PFSK-1 (cell line): ENCODE data around the gene PRCD.

Source experiments
- FOXP2 ChIP-seq: optimal IDR thresholded peaks from 2 replicates; pipeline ENCODE3; 2011; ENCODE audit warnings: borderline replicate concordance, control low read depth, inconsistent platforms; ENCODE audit not compliant: insufficient read depth; ENCODE audit errors: extremely low read length, extremely low read depth
- POLR2AphosphoS5 ChIP-seq: IDR thresholded peaks from 2 replicates; pipeline ENCODE4 v1.6.1; 2012; ENCODE audit warnings: low read depth, mild to moderate bottlenecking, control low read depth, low read length, moderate library complexity
- SIN3A ChIP-seq: IDR thresholded peaks from 2 replicates; pipeline ENCODE4 v1.6.1; 2012; ENCODE audit warnings: mild to moderate bottlenecking, low read length, moderate library complexity, borderline replicate concordance; ENCODE audit not compliant: insufficient read depth
- TAF1 ChIP-seq: IDR thresholded peaks from 2 replicates; pipeline ENCODE4 v1.6.1; 2012; ENCODE audit warnings: low read length, control low read depth, borderline replicate concordance; ENCODE audit not compliant: insufficient read depth
- TF ChIP-seq, protein P1 (sequence below), 2 experiments: IDR thresholded peaks; 2 replicates each; pipeline versions ENCODE4 v1.6.1 to v1.8.0; 2011 to 2012; ENCODE audit warnings: low read depth in 2 of 2, low read length in 2 of 2, control low read depth in 1 of 2, inconsistent platforms in 1 of 2, mild to moderate bottlenecking in 1 of 2, moderate library complexity in 1 of 2; ENCODE audit not compliant: insufficient read depth in 1 of 2

The PRCD gene

DNA sequence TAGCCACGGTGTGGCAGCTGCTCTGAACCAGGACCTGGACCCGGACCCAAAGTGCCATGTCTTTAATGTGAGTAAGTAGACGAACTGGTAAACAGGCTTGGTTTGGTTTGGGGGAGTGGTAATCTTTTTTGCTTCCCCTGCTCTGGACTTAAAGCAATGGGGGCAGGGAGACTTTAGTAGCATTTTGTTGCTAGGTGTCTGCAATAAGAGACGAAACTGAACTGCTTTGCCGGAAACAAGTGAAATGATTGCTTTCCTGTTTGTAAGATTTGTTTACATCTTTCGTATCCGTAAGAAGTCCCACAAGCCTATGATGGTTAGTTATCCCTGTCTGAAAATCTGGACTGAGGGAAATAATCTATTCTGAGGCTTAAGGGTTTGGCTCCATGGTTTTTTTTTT, 21.5 kb downstream of the PRCD start:
- TF ChIP-seq POLR2AphosphoS5 (no peak), FOXP2 (no peak), TAF1 (no peak), SIN3A (no peak)
- TF ChIP-seq, protein P1, sequence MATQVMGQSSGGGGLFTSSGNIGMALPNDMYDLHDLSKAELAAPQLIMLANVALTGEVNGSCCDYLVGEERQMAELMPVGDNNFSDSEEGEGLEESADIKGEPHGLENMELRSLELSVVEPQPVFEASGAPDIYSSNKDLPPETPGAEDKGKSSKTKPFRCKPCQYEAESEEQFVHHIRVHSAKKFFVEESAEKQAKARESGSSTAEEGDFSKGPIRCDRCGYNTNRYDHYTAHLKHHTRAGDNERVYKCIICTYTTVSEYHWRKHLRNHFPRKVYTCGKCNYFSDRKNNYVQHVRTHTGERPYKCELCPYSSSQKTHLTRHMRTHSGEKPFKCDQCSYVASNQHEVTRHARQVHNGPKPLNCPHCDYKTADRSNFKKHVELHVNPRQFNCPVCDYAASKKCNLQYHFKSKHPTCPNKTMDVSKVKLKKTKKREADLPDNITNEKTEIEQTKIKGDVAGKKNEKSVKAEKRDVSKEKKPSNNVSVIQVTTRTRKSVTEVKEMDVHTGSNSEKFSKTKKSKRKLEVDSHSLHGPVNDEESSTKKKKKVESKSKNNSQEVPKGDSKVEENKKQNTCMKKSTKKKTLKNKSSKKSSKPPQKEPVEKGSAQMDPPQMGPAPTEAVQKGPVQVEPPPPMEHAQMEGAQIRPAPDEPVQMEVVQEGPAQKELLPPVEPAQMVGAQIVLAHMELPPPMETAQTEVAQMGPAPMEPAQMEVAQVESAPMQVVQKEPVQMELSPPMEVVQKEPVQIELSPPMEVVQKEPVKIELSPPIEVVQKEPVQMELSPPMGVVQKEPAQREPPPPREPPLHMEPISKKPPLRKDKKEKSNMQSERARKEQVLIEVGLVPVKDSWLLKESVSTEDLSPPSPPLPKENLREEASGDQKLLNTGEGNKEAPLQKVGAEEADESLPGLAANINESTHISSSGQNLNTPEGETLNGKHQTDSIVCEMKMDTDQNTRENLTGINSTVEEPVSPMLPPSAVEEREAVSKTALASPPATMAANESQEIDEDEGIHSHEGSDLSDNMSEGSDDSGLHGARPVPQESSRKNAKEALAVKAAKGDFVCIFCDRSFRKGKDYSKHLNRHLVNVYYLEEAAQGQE (IDR thresholded peaks at IDR 0.05; ENCODE audit: insufficient read depth in 1 of 2, low read depth in 2 of 2, low read length in 2 of 2) = no peak

DNA sequence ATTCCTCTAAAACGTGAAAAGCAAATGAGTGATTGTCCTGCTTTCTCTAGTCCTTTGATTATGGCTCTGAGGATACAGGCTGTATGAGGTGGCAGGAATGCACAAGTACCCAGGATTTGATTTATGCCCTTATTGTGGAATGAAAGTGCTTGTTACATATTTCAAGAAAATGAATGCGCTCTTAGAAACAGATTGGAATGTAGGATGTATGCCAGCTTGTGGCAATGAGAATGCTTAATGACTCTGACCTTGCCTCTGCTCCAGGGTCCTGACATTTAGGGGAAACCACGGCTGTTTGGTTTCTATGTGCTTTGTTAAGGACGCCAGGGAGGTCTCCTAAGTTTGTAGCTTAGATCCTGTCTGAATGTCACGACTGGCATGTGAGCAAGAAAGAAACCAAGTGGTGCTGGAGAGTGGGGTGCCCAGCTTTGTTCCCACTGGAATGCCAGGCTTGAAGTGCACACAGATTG, 22.0 kb downstream of the PRCD start:
- TF ChIP-seq, protein P1 (IDR thresholded peaks at IDR 0.05; ENCODE audit: insufficient read depth in 1 of 2, low read depth in 2 of 2, low read length in 2 of 2) = no peak
- TF ChIP-seq TAF1 (no peak), SIN3A (no peak), POLR2AphosphoS5 (no peak), FOXP2 (no peak)

DNA sequence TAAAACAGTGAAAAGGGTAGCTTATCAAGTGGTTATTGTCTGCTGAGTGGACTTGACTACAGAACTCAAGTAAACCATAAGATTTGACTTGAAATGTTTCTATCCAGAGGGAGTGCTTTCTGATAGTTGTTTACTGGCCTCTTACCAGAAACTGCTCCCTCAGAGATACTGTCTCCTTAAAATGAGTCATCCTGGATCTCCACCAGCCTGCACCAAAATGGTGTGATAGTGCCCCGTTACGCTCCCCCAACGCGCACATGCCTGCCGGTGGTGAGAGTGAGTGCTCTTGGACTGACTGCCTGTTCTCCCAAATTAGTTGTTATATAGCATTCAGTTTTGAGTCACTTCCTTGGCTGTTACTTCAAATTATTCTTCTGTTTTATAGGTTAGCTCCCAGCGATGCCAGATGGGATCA, 22.9 kb downstream of the PRCD start:
- TF ChIP-seq TAF1 (no peak), POLR2AphosphoS5 (no peak; the same call in 1 of the 2 replicates), SIN3A (no peak), FOXP2 (no peak)
- TF ChIP-seq, protein P1 (IDR thresholded peaks at IDR 0.05; ENCODE audit: insufficient read depth in 1 of 2, low read depth in 2 of 2, low read length in 2 of 2) = no peak

DNA sequence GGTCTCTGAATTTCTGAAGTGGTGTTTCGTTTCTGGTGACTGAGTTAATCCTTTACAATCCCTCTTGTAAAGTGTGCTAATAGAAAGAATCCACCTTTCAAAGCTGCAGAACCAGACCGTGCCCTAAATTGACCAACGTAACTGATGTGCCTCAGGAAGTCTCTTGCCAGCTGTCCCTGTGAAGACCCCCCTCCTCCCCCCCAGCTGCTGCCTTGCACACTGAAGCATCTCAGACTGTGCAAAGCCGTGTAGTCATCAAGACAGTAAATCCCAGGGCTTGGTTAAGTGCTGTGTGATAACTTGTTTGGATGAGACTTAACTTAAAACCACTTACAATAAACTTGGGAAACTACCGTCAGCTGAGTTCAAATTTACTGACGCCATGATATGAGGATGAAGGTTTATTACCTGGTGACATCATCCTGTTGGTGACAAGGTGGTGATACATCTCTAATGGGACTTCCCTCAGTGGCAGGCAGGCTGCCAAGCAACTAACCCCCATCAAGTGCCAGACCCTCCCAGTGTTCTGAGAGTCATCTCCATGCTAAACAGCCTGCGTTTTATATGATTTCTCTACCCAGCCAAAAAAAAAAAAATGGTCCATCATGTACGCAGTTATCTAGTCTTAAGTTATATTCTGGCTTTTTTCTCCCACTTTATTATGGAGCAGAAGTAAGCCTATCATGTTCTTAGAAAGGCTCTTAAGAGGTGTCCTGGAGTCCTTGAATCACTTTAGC, 25.3 kb downstream of the PRCD start:
- peak; percentile 16; the same call in 1 of the 2 replicates for TF ChIP-seq POLR2AphosphoS5

DNA sequence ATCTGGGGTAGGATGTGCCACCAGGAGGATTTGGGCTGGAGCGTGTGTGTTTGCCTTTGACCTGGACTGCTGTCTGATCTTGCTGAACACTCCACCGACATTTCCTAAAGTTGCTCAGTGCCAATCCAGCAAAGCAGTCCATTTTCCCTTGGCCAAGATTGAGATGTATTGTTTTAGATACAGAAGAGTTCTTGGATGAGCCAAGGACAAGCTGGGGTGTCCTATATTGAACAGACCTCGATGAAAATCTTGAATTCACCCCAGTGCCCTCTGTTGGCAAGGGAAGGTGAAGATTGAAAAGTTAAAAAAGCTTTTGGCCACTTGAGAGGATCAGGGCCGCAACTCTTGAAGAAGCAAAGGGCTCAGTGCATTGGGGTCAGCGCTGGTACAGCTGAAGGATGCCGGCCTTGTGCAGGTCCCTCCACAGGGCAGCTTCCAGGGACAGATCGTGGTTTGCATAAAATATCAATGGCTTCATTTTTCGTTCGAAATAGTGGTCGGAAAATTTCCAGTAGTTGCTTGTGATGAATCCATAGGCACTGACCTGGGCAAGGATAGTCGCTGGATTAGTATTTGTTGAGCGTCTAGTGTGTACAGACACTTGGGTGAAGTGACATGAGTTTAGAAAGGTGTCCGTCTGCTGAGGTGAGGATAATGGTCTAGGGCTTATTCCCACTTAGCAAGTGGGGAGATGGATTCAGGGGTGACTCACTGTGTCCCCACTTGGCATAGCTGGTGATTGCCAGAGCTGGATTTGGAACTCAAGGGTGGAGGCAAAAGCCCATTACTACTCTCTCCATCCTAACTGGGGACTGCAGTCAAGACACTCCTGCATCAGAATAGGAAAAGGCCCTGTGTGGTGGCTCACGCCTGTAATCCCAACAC, 26.1 kb downstream of the PRCD start:
- TF ChIP-seq FOXP2 (no peak), SIN3A (no peak), TAF1 (no peak), POLR2AphosphoS5 (no peak)
- TF ChIP-seq, protein P1 (IDR thresholded peaks at IDR 0.05; ENCODE audit: insufficient read depth in 1 of 2, low read depth in 2 of 2, low read length in 2 of 2) = no peak
